ENCODE results near the gene TRIM66. TPM values are rescaled to one million over a fixed set of nuclear protein-coding genes. Genes with fewer than 3 reads are reported as not detected.

Gene TRIM66
- total RNA-seq, 2 experiments from 2014 or later = 22.2 to 23.0 TPM

DNA sequence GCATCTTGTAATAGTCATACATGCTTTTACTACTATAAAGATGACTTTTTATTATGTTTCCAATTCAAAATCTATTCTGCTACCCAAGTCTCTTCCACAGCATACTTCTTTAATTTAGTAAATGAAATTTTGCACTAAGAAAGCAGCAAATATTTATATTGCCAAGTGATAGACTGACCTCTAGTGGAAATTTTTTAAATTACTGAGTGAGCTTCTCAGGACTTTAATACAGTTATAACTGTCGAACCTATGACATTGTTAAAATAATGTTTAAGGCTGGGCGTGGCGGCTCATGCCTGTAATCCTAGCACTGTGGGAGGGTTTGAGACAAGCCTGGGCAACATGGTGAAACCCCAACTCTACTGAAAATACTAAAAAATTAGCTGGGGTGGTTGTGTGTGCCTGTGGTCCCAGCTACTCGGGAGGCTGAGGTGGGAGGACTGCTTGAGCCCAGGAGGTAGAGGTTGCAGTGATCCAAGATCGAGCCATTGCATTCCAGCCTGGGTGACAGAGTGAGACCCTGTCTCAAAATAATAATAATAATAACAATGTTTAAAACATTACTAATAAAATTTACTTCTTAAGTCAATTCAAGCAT lies 115.8 kb downstream of the TRIM66 start:
- DNase-seq = no peak
- H3K9me3 Mint-ChIP-seq = peaks cover 2% of the 10 kb centered on the region

DNA sequence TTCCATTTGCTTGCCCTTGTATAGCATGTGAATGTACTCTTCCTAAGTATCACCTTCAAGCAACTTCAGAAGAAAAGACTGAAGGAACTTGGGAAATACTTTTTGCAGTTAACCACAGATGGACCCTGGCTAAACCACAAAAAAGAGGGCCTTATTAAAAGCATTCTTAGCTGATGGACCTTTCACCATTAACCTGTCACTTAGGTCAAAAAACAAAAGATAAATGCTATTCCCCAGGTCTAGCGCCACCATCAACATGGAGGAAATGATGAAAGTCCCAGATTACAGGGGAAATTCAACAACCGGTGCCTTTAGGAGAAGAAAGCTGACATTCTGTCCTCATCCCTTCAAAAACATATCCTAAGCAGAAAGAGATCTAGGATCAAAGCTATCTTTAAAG lies 117.9 kb downstream of the TRIM66 start:
- peaks cover 3% of the 10 kb centered on the region for H3K27me3 Mint-ChIP-seq
- no peak overlapping the region for H3K4me3 Mint-ChIP-seq
- no peak overlapping the region for H3K27ac Mint-ChIP-seq
- H3K36me3 Mint-ChIP-seq = no peaks in the 10 kb centered on the region
- H3K9me3 Mint-ChIP-seq = peaks cover 5% of the 10 kb centered on the region
- peaks cover 3% of the 10 kb centered on the region for H3K4me1 Mint-ChIP-seq
- DNase-seq = no peak

More for the DNA sequence above, 115.8 kb downstream of the TRIM66 start:
- Mint-ChIP-seq H3K27ac (no peak overlapping the region), H3K36me3 (no peaks in the 10 kb centered on the region), H3K4me3 (no peak overlapping the region), H3K4me1 (peaks cover 3% of the 10 kb centered on the region), H3K27me3 (peaks cover 9% of the 10 kb centered on the region)

Other genes with a start within 250 kb of the TRIM66 start
- 1 to 10 TPM; 3.8 to 5.2 TPM for gene STK33, start 88.4 kb downstream of the TRIM66 start, total RNA-seq
- gene RPL27A, start 127 bp upstream of the TRIM66 start, total RNA-seq = 1,000 to 10,000 TPM; 1,128 to 1,154 TPM
- gene AKIP1, start 228.5 kb upstream of the TRIM66 start, total RNA-seq = 10 to 100 TPM; 29.1 to 30.7 TPM

Measured in activated naive CD8-positive, alpha-beta T cell treated with anti-CD3 and anti-CD28 coated beads for 36 hours (primary cell).